Muscle of arm (tissue), 14 donors: ENCODE measurements around the gene C10orf67. TPM values are rescaled to one million over a fixed set of nuclear protein-coding genes. Genes with fewer than 3 reads are reported as not detected.
"Not testable (repeated sequence)": the region's sequence is repeated elsewhere in the genome, so short reads cannot be mapped to it uniquely, and the experiment has no call there.

Experiments used
- DNase-seq: peaks from one replicate; pipeline ENCODE4 v3.0.0-alpha.2; 2013
- long read RNA-seq, 11 donors: transcript quantifications; one replicate each; lab custom pipeline, GENCODE V29; 2026
- polyA plus RNA-seq, 12 donors: library from polyadenylated mRNA; unstranded; fragments of 120-200 nt; gene quantifications; one replicate each; pipeline ENCODE4 v1.2.1, GENCODE V29; 2013; ENCODE audit not compliant: insufficient read length in 12 of 12

The C10orf67 gene
- under 1 TPM in 9 of 12 donors, not detected in 3; 0.13 to 0.34 (median 0.16) TPM for polyA plus RNA-seq
- long read RNA-seq, donor 1, result 0 reads
- long read RNA-seq, donor 2, result 0 reads
- long read RNA-seq, donor 3, result 0 reads
- long read RNA-seq, donor 4, result 0 reads
- long read RNA-seq, donor 5, result 0 reads
- long read RNA-seq, donor 6, result 0 reads
- long read RNA-seq, donor 7, result 0 reads
- long read RNA-seq, donor 8, result 0 reads
- long read RNA-seq, donor 9, result 0 reads
- long read RNA-seq, donor 10, result 0 reads
- long read RNA-seq, donor 11, result 0 reads

DNA sequence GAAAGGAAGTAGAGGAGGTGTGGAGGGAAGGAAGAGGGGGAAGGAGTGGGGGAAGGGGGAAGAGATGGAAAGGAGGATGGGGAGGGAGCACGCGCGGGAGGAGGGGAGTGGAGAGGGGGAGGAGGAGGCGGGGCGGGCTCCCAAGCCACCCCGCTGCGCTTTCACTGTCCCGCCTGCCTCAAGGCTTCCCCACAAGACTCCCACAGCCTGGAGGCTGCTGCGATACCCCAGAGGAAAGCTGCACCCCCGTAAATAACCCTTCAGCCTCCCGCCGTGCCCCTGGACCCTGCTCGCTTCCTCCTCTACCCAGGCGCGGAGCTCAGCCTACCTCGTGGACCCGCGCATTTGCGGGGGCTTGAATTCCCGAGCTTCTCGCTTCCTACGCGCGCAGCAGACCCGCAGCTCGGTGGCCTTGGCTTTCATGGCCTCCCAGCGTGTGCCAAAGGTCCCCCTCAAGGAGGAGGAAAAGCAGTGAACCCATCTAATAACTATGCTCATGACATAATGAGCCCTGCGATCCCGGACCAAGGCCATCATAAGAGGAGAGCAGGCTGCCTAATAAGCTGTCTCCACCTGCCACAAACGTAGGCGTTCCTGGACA, at the start of gene C10orf67:
TSS of gene C10orf67 (minus strand) at position 557 of the 601 bp plus-strand sequence. CDS start at position 534, 23 bp downstream.
- peak; percentile 18 for DNase-seq

DNA sequence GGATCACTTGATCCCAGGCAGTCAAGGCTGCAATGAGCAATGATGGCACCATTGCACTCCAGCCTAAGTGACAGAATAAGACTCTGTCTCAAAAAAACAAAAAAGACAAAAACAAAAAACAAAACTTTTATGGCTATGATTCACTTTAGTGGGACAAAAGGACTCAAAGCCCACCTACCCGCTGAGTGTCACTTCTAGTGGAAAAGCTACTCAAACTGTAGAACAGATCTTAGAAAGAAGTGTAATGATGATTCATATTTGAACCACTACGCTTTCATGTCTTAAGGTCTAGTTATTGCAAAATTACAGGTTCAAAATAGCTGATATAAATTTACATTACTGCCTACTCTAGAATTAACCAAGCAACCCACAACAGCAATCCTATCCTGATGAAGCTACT, 47.2 kb upstream of the C10orf67 start:
- DNase-seq, result no peak

DNA sequence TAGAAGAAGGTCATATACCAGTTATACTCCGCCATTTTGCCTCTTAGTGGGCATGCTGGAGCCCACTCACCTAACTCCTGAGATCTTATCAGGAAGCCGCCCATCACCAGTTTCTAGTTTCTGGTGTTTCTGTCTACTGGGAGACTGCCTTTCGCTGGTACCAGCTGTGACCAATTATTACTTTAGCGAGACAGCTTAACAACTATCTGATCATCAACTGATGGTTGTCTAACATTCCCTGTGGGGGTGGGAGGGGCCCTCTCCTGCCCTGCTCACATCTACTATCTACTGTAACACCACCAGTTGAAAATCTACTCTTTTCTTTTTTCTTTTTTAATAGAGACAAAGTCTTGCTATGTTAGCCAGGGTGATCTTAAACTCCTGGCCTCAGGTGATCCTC, 46.2 kb upstream of the C10orf67 start:
- no peak for DNase-seq

DNA sequence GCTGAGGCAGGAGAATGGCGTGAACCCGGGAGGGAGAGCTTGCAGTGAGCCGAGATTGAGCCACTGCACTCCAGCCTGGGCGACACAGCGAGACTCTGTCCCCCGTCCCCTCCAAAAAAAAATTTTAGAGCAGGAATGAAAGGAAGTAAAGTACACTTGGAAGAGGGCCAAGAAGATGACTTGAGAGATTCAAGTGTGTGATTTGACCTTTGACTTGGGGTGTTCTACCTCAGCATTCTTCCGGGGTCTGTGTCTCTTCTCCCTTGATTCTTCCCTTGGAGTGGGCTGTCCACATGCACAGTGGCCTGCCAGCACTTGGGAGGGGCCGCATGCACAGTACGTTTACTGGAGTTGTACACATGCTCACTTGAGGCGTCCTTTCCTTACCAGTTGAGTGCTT, 45.8 kb upstream of the C10orf67 start:
- not testable (repeated sequence) for DNase-seq

DNA sequence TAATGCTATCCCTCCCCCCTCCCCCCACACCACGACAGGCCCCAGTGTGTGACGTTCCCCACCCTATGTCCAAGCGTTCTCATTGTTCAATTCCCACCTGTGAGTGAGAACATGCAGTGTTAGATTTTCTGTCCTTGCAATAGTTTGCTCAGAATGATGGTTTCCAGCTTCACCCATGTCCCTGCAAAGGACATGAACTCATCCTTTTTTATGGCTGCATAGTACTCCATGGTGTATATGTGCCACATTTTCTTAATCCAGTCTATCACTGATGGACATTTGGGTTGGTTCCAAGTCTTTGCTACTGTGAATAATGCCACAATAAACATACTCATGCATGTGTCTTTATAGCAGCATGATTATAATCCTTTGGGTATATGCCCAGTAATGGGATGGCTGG, 42.9 kb upstream of the C10orf67 start:
- DNase-seq, result not testable (repeated sequence)

DNA sequence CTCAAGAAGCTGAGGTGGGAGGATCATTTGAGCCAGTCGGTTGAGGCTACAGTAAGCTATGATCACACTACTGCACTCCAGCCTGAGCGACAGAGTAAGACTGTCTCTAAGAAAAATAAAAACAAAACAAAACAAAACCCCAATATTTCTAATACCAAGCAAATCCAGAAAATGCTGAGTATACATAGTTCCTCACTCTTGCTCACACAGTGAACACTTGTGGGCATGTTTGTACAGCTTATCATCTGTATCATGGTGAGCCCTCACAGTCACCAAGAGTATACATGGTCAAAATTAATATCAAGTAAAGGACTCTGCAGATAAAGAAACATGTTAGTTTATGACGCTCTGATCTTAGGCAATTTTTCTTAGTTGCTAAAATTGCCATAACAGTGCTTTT, 41.5 kb upstream of the C10orf67 start:
- DNase-seq, result no peak

DNA sequence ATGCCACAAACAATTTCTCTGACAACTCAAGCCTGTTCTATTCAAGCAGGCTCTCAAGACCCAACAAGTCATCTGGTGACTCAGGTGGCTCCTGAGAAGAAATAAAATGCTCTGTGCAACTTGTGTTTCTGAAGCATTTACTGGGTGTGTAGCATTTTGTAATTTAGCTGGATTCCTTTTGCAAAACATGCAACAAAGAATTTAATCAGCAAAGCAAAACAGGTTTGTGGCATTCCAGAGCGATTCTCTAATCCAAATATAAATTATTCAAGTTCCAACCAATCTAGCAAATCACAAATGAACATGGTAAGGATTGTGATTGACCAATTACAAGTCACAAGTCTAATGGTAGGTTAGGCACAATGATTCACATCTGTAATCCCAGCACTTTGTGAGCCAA, 39.8 kb upstream of the C10orf67 start:
- no peak for DNase-seq

DNA sequence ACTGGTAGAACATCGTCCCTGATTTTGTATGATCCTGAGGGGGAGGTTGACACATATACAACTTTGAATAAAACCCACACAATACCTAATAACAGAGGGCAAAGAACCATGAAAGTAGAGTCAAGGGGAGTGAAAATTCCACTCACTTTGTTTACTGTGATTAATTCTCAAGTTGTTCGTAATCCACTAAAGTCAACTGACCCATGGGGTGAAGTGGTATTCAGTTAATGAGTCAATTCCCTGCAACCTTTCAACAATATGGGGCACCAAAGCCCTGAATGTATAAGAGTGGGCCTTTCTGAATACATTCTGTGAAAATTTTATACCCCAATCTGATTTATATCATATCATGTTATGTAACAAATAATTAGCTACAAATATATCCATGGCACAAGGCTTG, 39.0 kb upstream of the C10orf67 start:
- no peak for DNase-seq

DNA sequence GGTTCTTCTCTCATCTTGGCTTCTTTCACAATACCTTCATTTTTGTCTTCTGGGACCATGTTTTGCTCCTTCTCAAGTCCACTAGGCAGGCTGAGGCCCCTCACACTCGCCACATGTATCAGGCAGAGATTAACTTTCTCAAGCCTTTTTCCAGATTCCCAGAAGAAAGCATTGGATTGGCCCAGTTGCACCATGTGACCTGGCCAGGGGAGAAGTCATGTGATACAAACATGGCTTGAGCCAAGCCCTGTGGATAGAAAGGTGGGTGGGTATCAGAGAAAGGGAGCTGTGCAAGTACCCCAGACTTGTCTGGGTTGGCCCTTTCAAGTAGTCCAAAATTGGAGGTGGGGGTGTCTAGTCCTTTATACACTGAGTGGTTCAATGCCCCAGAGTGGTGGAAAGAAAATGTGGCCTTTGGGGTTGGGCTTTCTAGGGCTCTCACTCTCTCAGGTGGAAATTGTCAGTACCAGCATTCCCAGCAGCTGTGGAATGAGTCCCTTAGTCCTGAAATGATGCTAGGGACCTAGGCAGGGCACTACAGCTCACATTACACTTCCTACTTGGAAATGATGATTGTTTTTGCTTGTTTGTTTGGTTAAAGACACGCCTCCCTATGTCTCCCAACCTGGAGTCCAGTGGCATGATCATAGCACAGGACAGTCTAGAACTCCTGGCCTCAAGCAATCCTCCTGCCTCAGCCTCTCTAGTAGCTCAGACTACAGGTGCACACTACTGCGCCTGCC, 36.9 kb upstream of the C10orf67 start:
- DNase-seq, result no peak

DNA sequence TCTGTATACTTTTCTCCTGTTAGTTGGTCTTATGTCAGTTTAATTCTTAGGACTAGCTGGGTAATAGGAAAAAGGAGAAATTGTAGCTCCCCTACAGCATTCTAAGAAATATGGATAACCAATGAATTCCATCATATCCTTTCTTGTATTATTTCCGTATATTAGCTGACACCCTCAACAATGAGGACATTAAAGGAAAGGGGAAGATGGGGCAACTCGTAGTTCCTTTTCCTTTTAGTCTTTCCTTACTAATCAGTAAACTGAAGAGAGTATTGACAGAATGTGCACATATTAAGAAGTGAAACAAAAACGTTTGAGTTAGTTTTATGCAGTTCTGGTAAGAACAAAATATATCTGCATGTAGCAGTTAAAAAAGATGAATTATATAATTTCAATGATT, 35.1 kb upstream of the C10orf67 start:
- no peak for DNase-seq

DNA sequence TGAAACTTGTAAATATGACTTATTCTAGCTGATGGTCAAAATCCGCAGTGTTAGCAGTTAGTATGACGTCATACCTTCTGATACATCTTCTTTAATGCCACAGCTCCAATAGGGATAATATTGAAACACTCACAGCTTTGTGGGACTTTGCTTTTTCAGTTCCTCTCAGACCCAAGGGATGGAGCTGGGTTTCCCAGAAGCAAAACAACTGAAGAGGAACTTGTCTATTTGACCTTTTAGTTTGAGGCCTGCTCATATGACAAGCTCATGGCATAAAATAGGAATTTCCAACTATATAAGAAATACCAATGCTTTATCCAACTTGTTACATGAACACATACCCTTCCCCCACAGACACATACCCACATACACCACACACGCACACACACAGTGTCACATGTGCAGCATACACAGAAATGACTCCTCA, 31.6 kb upstream of the C10orf67 start:
- no peak for DNase-seq

DNA sequence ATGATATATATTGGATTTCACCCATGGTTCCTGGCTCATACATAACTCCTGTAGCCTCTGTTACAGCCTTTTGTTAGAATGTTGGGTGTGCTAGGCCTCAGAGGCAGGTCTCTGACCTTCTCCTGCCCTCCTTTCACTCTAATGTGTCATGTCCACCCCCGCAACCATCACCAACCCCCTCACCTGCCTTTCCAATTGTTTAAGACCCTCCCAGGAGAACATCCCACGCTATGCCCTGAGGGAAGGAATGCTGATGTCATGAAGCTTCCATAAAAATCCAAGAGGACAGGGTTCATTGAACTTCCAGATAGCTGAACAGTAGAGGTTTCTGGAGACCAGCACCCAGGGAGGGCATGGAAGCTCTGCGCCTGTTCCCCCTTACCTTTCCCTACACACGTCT, 30.8 kb upstream of the C10orf67 start:
- no peak for DNase-seq

DNA sequence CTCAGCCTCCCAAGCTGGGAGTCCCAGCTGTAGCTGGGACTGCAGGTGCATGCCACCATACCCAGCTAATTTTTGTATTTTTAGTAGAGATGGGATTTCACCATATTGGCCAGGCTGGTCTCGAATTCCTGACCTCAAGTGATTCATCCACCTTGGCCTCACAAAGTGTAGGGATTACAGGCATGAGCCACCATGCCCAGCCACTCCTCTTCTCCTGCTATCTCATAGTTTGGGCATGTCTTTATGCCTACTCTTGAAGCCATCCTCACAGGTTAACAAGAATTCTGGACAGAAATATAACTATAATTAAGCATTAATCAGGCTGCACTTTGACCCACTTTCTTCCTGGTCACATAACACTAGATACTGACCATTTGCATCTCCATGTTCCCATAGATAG, 28.6 kb upstream of the C10orf67 start:
- DNase-seq, result no peak

DNA sequence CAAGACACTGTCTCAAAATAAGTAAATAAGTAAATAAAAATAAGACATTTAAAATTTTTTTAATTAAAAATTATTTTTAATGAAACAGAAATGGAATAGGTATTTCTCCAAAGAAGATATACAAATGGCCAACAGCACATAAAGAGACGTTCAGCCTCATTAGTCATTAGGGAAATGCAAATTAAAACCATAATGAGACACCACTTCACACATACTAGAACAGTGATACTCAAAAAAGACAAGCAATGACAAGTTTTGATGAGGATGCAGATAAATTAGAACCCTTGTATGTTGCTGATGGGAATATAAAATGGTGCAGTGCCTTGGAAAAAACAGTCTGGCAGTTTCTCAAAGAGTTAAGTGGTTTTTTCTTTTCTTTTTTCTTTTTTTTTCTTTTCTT, 26.5 kb upstream of the C10orf67 start:
- DNase-seq, result no peak

DNA sequence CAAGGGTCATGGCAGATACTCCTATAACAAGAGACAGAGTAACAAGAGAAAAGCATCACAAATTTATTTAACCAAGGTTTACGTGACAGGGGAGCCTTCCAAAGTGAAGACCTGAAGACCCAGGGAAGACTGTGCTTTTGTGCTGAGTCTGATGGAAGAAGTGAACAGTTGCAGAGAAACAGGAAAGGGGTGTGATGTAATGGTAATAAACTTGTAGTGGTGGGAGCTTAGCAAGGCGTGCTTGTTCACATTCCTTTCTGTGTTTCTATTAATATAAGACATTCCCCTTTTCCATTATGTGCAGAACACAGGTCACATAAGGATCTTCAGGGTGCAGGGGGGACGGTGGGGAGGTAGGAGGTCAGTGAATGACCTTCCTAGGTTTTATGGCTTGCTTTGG, 25.5 kb upstream of the C10orf67 start:
- no peak for DNase-seq

DNA sequence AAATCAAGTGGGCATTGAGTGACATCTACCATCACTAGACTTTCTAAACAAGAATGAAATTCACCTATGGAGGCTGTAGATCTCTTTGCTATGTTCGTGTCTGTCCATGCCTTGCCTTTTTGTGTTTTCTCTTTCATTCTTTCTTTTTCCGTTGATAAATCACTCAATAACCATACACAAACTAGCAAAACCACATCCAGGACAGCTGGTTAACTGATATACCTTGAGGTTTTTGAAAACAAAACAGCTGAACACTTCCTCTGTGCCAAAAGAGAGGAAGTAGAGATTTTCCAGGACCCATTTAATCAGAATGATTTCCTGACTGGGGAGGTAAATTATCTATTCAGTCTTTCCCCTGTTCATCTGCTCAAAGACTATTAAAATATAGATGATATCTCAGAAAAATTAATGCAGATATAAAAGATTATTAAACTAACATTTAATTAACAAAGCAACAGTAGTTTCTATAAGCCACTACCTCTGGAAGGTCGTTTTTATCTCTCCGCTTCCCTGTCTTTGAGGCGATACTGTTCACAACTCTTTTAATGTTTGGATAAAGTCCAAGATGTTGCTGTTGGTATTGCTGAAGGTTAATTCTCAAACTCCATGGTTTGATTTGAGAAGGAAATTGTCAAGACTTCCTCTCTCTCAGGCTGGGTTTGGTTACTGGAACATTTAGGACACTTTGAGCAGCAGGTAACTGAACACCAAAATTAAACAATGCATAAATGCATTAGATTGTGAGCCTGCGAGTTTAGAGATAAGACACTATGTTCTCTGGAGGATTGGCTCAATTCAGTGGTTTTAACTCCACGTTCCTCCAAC, 24.4 kb upstream of the C10orf67 start:
- DNase-seq, result no peak

DNA sequence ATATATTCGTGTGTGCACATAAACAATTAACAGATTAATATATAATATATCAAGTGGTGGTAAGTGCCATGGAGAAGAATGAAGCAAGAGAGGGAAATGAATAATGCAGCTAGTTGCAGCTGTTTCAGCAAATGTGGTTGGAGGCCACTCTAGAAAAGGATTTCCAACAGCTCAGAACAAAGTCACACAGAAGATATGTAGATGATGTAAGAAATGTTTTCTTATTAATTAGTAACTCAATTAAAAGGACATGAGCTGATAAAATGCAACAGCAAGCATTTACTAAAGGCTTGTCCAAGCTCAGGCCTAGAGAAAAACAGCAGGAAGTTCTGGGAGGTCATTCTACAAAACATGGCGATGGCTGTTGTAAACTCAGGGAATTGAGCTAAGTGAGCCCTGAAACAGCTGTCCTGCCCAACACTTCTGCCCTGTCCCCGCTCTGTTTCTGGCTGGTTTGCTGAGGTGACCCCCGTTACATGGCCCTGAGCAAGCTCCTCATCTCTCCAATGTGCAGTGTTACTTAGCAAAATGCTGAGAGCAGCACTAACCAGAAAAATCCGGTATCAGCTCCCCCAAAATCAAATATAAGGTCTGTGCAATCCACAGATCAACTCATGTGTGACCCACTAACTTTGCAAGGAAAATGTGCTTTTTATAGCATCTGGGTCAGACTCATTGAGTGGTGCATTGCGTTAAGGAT, 23.4 kb upstream of the C10orf67 start:
- no peak for DNase-seq

DNA sequence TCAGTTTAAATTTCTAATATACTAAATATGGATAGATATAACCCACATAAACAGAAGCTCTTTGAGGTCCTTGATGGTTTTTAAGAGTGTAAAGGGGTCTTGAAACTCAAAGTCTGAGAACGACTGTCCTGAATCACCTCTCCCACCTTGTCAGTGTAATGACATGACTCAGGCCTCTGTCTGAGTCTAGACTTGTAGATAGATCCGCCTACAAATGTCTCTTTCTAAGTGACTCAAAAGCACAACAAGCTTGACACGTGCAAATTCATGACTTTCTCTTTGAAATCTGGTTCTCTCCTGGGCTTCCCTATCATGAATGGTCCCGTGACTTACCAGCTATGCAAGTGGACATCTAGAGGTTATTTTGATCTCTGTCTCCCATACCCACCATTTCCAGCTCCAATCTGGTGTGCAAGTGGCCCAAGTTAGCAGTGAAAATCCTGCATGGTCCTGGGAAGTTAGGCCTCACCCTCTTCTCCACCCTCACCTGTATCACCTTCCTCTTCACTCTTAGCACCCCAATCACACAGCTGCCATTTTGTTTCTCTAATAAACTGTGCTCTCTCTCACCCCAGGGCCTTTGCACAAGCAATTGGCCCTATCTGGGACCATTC, 20.9 kb upstream of the C10orf67 start:
- not testable (repeated sequence) for DNase-seq

DNA sequence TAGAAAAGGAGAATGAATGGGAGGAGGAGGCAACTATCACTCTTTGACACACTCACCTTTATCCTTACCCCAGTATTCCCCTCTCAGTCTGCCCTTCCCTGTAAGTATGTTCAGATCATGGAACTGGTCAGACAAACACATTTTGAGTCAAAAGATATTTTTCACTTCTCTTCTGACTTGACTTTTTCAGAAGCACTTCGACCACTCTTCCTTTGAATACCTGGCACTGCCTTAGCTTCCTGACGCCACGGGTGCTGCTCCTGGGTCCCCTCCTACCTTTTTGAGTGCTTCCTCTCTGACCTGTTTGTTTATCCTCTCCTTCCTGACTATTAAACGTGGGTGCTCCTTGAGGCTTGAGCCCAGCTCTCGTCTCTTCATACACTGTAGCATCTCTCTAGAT, 19.8 kb upstream of the C10orf67 start:
- DNase-seq, result no peak

DNA sequence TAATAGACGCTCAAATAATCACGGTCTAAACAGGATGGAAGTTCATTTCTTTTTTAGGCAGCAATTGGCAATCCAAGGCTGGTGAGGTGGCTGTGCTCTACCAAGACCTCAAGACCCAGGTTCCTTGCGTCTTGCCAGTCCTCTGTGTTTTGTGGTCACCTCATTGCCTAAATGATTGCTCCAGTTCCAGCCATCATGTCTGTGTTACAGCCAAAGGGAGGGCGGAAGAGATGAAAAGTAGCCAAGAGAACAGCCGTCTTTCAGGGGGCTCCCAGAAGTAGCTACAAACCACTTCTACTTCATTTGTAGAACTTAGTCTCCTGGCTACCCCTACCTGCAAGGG, 19.2 kb upstream of the C10orf67 start:
- DNase-seq, result no peak
